Right lobe of liver (tissue), 4 donors: ENCODE measurements around the gene SLC17A9.

Experiments
- POLR2A ChIP-seq: fragments of 450-650 bp; IDR thresholded peaks from one replicate; pipeline ENCODE4 v1.6.1; 2017; ENCODE audit warnings: antibody characterized with exemption, mild to moderate bottlenecking
- TF ChIP-seq, protein P1 (sequence below), 4 donors: fragments of 200-600 bp in 3 of 4; fragments of 450-650 bp in 1 of 4; IDR thresholded peaks; one replicate each; pipeline versions ENCODE4 v1.5.1 to v1.8.0; 2016 to 2022; ENCODE audit warnings: antibody characterized with exemption in 4 of 4, mild to moderate bottlenecking in 2 of 4
- donor health status: DM: no; HTN: no; CAD: no.
- donor health status: DM: no; HTN: no; CAD: no.
- donor health status: DM: no; HTN: yes; CAD: no.

GRCh38 chr20:62917720-62918119 is 34.8 kb upstream of the SLC17A9 start:
- TF ChIP-seq, protein P1, sequence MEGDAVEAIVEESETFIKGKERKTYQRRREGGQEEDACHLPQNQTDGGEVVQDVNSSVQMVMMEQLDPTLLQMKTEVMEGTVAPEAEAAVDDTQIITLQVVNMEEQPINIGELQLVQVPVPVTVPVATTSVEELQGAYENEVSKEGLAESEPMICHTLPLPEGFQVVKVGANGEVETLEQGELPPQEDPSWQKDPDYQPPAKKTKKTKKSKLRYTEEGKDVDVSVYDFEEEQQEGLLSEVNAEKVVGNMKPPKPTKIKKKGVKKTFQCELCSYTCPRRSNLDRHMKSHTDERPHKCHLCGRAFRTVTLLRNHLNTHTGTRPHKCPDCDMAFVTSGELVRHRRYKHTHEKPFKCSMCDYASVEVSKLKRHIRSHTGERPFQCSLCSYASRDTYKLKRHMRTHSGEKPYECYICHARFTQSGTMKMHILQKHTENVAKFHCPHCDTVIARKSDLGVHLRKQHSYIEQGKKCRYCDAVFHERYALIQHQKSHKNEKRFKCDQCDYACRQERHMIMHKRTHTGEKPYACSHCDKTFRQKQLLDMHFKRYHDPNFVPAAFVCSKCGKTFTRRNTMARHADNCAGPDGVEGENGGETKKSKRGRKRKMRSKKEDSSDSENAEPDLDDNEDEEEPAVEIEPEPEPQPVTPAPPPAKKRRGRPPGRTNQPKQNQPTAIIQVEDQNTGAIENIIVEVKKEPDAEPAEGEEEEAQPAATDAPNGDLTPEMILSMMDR (IDR thresholded peaks at IDR 0.05), result no peak
- TF ChIP-seq POLR2A, result no peak
